ENCODE data around the gene DDX46.
"Not testable (repeated sequence)": the region's sequence is repeated elsewhere in the genome, so short reads cannot be mapped to it uniquely, and the experiment has no call there.

Gene DDX46

DNA sequence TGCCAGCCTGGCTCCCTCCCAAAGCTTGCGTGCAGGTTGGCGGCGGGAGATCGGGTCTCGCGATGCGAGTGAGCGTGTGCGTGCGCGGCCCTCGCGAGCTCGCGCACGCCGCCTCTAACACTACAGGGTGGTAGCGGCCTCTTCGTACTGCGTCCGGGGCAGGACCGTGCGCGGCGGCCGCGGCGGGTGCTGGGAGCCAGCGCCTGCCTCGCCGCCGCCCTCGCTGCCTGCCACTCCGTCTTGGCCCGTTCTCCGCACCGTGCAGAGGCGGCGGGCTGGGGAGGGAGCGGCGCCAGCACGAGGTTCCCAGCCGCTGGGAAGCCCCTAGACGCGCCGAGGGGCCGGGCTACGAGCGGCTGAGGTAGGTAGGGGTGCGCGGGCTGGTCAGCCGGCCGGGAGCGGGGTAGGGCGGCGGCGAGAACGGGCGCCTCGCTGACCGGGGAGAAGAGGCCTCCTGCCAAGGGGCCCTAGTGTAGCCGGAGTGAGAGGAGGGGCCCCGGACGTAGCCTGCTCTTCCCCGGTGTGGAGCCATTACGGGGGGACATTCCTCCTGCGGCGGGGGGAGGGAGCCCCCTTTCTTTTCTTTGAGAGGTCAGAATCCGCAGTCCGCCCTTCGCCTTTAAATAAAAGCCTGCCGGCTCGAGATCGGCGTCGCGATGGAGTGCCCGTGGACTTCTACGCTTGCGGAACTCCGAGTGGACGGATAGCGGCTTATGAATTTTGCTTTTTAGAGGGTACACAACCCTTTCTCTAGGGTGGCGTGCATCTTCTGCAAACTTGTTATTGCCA is 87.5 kb downstream of the DDX46 start, which contains the start of gene C5orf24:
Gene C5orf24 (plus strand): TSS at position 117 of the 789 bp plus-strand sequence. CDS start 8,933 bp downstream, outside the sequence.
- peak; percentile 91 for DNase-seq

DNA sequence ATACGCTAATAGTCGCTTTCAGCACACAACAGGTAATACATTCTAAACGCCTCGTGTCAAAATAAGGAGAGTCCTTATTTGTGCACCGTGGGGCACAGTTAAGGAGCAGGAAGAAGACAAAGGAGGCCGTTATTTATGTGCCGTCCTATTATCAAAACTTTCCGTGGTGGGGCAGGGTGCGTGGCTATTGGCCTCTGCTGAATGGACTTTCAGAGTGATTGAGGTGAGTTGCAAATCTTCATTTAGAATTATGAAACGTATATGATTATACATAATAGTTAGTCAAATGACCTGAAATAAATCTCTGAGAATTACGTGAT is 88.0 kb downstream of the DDX46 start:
- no peak for DNase-seq

DNA sequence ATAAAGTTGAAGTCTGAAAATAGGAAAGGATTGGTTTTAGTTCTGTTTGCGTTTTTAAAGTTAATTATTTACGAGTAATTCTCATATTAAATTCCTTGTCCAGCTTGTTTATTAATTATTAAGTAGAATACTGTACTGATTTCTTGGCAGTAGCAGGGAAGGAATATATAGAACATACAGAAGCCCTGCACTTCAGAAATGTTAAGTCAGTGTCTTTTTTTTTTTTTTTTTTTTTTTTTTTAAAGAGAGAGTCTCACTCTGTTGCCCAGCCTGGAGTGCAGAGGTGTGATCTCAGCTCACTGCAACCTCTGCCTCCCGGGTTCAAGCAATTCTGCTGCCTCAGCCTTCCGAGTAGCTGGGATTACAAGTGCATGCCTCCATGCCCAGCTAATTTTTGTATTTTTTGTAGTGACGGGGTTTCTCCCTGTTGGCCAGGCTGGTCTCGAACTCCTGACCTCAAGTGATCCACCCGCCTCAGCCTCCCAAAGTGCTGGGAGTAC is 90.9 kb downstream of the DDX46 start:
- not testable (repeated sequence) for DNase-seq

DNA sequence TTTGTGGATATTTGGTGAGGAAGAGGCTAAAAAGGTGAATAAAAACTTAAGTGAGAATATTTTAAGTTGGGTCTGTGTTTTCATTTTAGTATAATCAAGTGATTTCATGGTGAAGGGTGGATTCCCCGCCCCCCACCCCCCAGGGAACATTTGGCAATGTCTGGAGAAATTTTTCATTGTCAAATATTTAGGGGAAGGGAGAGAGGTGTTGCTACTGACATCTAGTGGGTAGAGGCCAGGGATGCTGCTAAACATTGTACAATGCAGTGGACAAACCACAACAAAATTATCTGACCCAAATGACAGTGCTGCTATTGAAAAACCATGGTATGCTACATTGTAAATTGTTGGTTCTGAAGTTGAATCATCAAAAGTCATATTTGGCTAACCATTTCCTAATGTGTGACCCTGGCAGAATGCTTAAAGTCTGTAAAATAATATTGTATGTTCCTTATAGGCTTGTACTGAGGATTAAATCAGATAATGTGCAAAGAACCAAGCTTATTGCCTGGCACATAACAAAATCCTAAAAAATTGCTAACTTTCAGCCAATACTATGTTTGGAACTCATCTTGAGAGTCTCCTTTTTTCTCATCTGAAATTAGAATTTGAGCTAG is 92.8 kb downstream of the DDX46 start:
- DNase-seq = no peak

DNA sequence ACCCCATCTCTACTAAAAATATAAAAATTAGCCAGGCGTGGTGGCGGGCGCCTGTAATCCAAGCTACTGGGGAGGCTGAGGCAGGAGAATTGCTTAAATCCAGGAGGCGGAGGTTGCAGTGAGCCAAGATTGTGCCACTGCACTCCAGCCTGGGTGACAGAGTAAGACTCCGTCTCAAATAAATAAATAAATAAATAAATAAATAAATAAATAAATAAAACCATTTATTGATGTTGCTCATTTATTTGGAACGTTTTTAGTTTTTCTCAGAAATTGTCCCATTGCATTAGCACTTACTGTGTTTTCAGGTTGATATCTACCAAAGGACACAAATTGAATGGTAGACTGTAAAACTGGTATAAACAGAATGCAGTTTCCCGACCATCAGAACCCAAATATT is 97.9 kb downstream of the DDX46 start:
- DNase-seq = not testable (repeated sequence)

DNA sequence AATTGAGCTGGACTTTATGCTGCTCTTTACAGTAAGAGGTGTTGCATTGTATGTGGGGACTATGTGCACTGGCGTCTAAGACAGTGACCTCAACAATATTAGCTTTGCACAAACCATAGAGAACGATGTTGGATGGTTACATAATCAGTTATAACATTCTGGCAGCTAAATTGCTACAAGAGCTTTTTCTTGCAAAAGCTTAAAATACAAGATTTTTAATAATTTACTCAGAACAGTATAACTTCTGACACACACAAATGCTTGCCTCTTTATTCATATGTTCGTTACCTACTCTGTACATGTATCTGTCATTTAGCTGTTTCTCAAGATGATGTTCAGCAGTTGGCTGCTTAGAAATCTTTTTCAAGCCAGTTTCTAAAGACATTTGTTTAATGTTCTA is 98.8 kb downstream of the DDX46 start:
- no peak for DNase-seq

DNA sequence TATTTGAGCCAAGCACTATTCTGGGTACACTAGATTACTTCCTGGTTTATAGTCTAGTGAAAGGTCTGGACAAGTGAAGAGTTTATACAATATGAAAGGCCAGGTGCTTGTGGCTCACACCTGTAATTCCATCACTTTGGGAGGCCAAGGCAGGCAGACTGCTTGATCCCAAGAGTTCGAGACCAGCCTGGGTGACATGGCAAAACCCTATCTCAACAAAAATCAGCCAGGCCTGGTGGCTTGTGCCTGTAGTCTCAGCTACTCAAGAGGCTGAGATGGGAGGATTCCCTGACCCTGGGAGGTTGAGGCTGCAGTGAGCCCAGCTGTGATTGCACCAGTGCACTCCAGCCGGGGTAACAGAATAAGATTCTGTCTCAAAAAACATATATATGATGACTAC is 106.1 kb downstream of the DDX46 start:
- DNase-seq = no peak

DNA sequence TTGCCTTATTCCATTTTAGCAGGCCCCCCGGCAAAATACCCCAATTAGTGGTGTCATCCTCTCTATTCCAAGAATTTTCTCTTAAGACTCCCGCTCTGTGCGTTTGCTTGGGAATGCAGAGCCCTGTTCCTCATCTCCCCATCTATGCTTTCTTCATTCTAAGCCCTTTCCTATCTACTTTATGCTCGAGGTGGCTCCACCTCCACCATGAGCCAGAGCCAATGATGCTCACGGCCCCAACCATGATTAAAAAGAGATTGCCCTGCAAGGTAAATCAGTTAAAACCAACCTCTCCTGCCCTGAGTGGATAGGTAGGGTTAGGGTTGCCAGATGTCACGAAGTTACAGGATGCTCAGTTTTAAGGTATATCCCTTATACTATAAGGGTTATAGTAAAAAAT is 114.9 kb downstream of the DDX46 start:
- no peak for DNase-seq

DNA sequence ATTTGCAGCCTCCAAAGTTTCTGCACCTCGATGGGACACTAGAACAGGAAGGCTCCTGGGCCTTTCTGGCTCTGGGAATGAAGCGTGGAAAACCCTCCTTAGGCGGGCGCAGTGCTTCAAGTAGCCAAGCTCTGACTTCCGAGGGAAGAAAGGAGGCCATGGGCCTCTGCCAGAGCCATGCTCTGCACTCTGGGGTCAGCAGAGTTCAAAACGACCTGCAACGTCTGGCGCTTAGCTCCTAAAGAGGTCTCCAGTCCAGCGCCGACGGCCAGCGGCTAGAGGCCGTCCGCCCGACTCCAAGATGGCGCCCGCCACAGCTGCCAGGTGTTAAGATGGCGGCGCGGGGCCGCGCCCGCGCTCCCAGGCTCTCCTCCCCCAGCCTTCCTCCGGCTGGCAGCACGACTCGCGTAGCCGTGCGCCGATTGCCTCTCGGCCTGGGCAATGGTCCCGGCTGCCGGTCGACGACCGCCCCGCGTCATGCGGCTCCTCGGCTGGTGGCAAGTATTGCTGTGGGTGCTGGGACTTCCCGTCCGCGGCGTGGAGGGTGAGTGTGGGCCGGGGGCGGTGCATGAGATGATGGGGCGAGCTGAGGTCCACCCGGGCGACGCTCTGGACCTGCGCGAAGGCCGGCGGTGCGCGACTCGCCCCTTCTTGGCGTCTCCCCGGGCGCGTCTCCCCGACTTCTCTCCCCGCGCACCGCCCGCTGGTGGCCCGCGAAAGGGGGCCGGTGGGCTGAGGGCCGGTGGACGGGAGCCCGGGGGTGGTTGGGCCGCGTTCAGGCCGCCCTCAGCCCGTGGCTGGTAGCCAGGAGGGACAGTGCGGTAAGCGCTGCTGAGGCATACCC is 115.6 kb downstream of the DDX46 start, which contains the start of gene TXNDC15:
Gene TXNDC15 (plus strand): TSS at position 385 of the 844 bp plus-strand sequence. CDS start 57 bp downstream, at position 442.
- DNase-seq = peak; percentile 77

DNA sequence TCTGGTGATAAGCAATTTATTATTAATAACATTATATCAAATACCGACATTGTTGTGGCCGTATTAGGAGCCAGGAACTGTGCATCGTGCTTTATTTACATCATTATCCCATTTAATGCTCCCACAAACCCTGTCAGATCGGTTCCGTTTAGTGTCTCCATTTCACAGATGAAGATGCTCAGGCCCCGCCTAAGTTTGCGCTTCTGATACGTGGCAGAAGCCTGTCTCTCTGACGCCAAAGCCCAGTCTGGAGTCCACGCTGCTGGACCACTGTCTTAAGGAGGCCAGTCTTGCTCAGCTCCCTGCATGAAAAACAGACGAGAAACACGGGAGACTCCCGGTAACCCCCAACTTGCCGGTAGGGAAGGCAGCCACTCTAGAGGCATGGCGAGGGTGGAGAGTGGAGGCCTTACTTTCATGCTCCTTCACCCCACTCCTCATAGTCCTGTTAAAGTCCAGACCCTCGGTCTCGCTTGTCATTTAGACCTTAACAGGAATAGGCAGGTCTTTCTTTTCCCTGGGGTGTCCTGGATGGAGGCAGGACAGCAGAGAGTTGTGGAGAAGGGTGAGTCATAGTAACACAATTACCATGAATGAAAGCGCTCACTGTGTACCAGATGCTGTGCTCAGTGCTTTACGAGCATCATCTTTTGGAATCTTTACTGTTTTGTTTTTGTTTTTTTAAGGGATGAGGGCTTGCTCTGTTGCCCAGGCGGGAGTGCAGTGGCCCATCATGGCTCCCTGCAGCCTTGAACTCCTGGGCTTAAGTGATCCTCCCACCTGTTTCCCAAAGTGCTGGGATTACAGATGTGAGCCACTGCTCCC is 116.5 kb downstream of the DDX46 start:
- peak; percentile 15 for DNase-seq

DNA sequence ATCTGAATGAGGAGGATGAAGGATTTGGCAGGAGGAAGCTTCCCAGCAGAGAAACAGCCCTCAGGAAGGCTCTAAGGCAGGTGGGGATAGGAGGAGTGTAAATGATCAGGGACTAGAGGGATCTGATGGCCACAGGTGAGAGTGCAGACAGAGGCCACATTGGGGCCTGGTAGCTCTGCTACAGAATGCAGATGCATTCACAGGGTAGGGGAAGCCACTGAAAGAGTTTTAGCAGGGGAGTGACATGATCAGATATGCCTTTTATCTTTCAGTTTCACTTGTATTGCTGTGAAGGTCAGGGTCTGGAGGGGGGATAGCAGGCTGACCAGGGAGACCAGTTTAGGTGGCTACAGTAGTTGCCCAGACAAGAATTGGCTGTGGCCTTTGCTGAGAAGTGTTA is 118.6 kb downstream of the DDX46 start:
- no peak for DNase-seq

DNA sequence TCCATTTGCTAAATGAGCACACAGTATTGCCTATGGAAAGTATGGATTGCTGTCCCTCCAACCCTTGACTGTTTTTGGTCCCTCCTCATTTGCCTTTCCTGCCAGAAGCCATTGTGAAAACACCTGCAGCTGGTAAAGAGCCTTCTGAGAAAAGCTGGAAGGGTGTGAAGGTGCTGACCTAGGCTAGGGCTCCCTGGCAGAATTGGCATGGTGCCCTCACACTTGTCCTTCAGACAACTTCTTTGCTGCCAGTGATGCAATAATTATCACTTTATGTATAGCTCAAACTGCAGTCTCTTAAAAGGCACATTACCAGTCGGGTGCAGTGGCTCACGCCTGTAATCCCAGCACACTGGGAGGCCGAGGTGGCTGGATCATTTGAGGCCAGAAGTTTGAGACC is 119.8 kb downstream of the DDX46 start:
- DNase-seq = no peak

DNA sequence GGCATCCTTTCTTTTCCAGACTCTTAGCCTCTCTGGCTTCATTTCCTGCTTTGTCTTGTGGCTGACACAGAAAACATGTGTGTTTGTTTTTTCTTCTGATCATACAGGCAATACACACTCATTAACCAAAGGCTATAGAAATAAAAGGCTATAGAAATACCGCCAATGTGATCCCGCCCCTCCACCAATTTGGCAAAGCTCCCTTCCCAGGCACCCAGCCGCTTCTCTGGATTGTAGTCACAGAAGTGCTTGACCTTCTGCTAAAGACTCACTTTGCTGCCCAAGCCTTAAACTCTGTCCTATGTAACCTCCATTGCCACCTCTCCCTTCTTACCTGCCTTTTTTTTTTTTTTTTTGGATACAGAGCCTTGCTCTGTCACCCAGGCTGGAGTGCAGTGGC is 120.9 kb downstream of the DDX46 start:
- no peak for DNase-seq

All from central memory CD4-positive, alpha-beta T cell (primary cell).